Kasumi-1 (cell line): ENCODE data around the gene SLC5A10.
"Not testable (repeated sequence)": the region's sequence is repeated elsewhere in the genome, so short reads cannot be mapped to it uniquely, and the experiment has no call there.

Experiments used
- DNase-seq, 2 experiments: peaks; one replicate each; lab custom pipeline; 2025; lab: John Stamatoyannopoulos, UW

Gene SLC5A10

DNA sequence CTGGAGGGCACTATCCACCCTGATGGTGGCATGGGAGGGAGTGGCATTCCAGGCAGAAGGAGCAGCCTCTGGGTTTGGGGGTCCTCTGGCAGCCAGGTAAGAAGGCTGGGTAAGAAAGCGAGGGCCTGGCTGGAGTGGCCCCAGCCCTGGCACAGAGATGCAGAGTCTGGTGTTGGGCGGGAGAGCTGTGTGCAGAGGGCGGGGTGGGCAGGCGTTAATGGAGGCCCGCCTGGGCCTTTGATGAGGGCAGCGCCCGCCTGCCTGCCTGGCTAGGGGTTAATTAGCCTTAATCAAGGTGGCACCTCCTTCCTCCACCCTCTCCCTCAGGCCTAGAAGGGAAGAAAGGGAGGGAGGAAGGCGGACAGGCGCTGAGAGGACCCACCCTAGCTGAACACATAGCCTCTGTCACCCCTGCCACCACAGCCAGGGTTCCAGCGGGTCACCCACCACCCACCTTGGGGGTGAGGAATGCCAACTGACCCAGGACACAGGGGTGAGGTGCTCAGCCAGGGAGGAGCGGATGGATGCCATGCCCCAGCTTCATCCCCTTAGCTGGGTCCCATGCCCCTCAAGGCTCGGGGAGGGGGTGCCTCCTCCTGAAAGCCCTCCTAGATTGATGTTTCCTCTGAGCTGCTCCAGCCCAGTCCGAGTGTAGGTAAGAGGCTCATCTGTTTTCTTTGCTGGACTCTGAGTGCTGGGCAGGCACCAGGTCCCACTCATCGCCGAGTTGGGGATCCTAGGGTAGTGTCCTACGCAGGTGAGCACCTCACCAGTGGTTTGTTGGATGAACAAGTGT lies 66.0 kb downstream of the SLC5A10 start:
- DNase-seq: no peak

GRCh38 chr17:19018600-19018950 lies 66.6 kb downstream of the SLC5A10 start:
- DNase-seq: no peak

DNA sequence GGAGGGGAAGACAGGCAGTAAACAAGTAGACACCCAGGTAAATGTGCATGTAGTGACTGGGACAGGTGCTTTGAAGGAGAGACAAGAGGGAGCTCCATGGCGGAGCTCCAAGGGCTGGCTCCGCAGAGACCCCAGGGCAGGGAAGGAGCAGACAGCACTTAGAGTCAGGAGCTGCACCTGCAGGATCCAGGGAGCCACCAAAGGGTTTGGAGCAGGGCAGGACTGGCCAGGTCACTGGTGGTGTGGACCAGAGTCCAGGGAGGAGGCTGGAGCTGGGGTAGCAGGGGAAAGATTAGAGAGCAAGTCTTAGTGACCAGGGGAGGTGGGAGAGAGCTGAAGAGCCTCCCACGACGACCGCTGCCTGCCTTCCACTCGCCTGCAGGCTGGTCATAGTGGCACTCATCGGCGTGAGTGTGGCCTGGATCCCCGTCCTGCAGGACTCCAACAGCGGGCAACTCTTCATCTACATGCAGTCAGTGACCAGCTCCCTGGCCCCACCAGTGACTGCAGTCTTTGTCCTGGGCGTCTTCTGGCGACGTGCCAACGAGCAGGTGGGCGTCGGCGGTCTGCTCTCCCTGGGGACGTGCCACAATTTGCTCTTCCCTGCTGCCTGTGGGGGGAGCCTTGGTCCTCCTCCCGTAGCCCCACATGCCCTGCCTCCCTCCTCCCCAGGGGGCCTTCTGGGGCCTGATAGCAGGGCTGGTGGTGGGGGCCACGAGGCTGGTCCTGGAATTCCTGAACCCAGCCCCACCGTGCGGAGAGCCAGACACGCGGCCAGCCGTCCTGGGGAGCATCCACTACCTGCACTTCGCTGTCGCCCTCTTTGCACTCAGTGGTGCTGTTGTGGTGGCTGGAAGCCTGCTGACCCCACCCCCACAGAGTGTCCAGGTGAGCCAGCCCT lies 67.3 kb downstream of the SLC5A10 start:
- DNase-seq: no peak

GRCh38 chr17:19020016-19020415 lies 68.1 kb downstream of the SLC5A10 start:
- DNase-seq: no peak

DNA sequence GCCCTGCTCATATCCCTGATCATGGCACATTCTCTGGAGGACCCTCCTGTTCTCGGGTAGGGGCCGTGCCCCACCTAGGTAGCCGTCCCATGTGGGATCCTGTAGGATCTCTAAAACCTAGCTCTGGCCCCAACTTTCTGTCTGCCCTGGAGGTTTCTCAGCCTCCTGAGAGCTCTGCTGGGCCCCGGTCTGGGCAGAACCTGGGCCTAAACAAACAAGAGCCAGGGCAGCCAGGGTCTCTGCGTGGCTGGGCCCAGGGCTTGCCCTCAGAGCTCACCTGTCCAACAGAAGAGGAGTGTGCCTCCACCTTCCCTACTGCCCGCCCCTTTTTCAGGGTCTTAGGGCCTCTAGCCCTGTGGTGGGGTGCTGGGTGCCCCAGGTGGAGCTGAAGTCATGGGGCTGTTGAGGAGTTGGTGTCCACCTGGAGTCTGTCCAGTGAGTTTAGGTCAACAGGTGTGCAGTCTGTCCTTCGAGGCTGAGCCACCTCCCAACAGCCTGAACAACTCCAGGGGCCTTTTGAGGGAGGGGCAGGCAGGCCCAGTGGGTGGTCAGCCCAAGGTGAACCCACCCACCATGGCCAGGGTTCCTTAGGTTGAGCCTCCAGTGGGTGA lies 69.2 kb downstream of the SLC5A10 start:
- not testable (repeated sequence) for DNase-seq

DNA sequence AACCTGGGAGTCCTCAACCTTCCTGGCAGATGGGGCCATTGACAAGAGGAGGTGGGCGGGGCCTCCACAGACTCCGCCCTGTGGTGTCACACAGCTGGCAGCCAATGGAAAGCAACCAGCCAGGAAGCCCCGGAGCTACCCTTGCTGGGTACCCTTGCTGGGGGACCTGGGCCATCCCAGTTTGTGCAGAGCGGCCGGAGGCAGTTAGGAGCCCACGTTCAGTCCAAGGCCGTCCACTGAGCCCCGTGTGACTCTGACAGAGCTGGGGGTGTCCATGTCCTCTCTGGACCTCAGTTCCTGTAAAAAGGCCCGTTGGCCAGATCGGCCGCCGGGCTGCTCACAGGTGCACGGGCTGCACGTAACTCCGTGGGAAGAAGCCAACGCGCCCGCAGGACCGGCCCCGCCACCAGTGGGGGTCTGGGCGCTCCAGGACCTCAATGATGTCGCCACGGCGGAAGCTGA lies 69.7 kb downstream of the SLC5A10 start:
- no peak for DNase-seq

DNA sequence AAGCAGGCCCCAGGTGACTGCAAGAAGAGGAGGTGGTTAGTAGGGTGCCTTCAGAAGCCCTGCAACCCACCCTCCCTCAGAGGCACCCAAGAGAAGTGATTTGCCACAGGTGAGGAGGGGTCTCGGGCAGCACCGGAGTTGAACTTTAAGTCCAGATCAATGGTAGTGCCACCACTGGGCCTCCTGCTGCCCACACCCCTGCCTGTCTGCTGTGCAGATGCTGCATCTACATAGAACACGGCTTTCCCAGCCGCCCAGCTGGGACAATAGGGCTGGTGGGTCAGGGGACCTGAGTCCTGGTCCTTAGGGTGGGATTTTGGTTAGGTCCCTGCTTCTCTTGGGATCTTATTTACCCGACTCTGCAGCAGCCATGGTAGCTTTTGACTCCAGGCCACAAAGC lies 70.2 kb downstream of the SLC5A10 start:
- DNase-seq: no peak

- DNase-seq: no peak
Measured at GRCh38 chr17:19022747-19023146, 70.8 kb downstream of the SLC5A10 start.

DNA sequence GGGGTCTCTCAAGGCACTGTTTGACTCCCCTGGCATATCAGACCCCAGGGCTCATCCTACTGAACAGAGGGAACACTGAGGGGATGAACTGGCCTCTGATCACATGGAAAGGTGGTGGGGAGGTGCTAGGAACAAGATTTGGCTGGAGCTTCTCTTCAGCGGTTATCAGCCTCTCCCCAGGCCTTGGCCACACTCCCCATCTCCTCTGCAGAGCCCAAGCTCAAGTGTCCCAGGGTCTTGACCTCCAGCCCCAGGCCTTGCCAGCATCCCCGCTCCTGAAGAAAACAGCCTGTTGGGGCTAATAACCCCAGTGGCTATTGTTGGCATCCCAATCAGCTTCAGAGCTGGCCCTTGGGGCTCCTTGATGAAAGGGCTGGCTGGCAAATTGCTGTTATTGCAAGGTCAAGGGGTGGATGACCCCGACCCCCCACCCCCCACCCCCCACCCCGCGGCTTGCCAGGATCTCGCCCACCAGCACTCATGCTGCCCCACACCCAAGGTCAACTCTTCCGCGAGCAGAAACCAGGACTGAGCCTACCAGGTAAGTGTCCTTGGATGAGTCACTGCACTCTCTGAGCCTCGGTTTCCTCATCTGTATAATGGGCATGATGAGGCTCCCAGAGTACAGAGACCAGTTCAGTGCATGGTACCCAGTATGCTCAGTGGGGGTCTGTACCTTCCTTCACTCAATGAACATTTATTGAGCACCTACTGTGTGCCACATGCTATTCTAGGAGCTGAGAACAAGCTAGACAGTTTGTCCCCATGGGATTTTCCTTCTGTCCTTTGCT lies 71.4 kb downstream of the SLC5A10 start:
- DNase-seq: no peak

DNA sequence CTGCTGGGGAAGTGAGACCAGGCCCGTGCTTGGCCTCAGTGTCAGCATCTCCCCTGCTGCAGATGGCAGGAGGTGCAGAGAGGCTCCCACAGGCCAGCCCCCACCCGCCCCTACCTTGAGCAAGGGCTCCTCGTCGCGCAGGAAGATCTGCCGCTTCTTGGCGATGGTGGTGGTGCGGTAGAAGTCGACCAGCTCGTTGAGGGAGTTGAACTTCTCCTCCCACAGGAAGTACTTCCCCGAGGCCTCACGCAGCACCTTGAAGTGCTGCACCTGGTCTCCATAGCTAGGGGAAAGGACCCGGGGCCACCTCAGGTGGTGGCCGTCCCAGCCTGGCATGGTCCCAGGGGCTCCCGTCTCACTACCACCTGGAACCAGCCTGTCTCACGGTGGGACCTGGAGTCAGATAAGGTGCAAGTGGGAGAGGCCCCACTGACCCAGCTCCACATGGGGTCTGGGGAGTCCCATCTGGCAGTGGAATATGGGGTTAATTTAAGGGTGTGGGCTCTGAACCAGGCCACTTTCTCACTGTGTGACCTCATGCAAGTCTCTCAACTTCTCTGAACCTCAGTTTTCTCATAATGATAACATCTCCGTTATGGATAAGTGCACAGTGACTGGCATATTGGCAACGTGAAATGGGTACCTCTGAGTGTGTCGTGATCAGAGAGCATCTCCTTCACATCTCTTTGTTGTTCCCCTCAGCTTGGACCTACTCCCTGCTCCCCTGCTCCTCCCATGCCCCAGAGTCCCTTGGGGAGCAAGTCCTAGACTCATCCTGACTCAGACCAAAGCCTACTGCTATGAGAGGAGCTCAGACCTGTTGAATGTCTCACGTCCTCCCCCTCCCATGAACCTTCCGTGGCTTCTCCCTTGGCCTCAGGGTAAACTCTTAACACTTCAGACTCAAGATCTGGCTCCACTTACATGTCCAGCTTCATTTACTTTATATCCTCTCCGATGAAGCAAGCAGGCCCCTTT lies 72.4 kb downstream of the SLC5A10 start:
- DNase-seq: no peak

DNA sequence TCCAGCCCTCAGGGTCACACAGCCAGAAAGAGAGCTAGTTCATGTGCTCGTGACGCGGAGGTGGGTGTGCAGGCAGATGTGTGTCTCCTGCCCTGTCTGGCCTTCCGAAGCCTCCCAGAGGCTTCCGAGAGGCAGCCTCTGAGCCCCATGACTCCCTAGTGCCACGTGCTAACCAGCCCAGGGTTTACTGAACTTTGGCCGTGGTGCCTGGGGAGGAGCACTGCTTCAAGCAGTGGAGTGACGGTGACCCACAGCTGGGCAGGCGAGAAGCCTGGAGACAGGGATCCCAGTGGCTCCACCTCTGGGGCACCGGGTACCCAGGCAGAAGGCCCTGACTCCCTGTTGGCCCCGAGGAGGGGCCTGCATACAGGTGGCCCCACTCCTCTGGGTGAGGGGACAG lies 76.7 kb downstream of the SLC5A10 start:
- DNase-seq: not testable (repeated sequence)

- DNase-seq: not testable (repeated sequence)
Measured at GRCh38 chr17:19029740-19030139, 77.8 kb downstream of the SLC5A10 start.

- not testable (repeated sequence) for DNase-seq
Measured at GRCh38 chr17:19030771-19031449, 78.9 kb downstream of the SLC5A10 start.

GRCh38 chr17:19031729-19032128 lies 79.8 kb downstream of the SLC5A10 start:
- not testable (repeated sequence) for DNase-seq

- DNase-seq: not testable (repeated sequence)
Measured at GRCh38 chr17:19032377-19032988, 80.5 kb downstream of the SLC5A10 start.

- not testable (repeated sequence) for DNase-seq
Measured at GRCh38 chr17:19036186-19036585, 84.2 kb downstream of the SLC5A10 start.

- not testable (repeated sequence) for DNase-seq
Measured at GRCh38 chr17:19037547-19037946, 85.6 kb downstream of the SLC5A10 start.

- DNase-seq: not testable (repeated sequence)
Measured at GRCh38 chr17:19038007-19038406, 86.0 kb downstream of the SLC5A10 start.

- not testable (repeated sequence) for DNase-seq
Measured at GRCh38 chr17:19038730-19039129, 86.8 kb downstream of the SLC5A10 start.
